ENCODE data around the gene TEFM.
"Not testable (repeated sequence)": the region's sequence is repeated elsewhere in the genome, so short reads cannot be mapped to it uniquely, and the experiment has no call there.

TEFM gene

DNA sequence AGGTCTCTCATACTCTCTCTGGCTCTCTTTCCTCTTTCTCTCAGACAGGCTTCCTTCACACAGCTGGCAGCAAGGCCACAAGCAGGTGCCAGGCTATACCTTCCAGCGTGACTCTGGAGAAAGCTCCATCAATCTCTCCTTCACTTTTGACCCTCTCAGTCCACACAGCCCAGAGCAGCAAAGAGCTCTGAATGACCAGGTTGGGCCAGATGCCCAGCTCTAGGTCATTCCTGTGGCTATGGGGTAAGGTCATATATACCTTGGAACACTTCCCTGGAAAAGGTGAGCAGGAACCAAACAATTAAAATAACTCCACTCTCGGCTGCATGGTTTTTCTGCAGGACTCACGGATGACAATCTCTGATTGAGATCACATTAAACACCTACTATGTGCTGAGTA is 24.5 kb upstream of the TEFM start:
- H3K79me2 ChIP-seq (ENCODE audit: insufficient read depth, low read length), result no peaks in the 10 kb centered on the region
- no peak overlapping the region for H2AFZ ChIP-seq (ENCODE audit: low read depth, low read length, severe bottlenecking)
- H3K9me2 ChIP-seq (replicated peaks; ENCODE audit: insufficient read depth, low read length), result no peaks in the 10 kb centered on the region
- H3K36me3 ChIP-seq (ENCODE audit: low read length), result no peaks in the 10 kb centered on the region
- H3K9ac ChIP-seq (ENCODE audit: low read length), result no peak overlapping the region
- no peak overlapping the region for H3K4me2 ChIP-seq (ENCODE audit: low read depth, low read length, poor library complexity, severe bottlenecking)
- H3K27ac ChIP-seq (ENCODE audit: low read depth, low read length), result no peak overlapping the region
- H3F3A ChIP-seq (ENCODE audit: insufficient read depth), result no peaks in the 10 kb centered on the region
- no peaks in the 10 kb centered on the region for H3K27me3 ChIP-seq (ENCODE audit: low read length)
- H3K4me3 ChIP-seq (ENCODE audit: insufficient read depth, low read length, poor library complexity, severe bottlenecking), result no peak overlapping the region
- TF ChIP-seq EZH2phosphoT487 (conservative IDR thresholded peaks at IDR 0.05; ENCODE audit: low read length), result no peak
- TF ChIP-seq, protein P1, sequence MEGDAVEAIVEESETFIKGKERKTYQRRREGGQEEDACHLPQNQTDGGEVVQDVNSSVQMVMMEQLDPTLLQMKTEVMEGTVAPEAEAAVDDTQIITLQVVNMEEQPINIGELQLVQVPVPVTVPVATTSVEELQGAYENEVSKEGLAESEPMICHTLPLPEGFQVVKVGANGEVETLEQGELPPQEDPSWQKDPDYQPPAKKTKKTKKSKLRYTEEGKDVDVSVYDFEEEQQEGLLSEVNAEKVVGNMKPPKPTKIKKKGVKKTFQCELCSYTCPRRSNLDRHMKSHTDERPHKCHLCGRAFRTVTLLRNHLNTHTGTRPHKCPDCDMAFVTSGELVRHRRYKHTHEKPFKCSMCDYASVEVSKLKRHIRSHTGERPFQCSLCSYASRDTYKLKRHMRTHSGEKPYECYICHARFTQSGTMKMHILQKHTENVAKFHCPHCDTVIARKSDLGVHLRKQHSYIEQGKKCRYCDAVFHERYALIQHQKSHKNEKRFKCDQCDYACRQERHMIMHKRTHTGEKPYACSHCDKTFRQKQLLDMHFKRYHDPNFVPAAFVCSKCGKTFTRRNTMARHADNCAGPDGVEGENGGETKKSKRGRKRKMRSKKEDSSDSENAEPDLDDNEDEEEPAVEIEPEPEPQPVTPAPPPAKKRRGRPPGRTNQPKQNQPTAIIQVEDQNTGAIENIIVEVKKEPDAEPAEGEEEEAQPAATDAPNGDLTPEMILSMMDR (IDR thresholded peaks at IDR 0.05; ENCODE audit: insufficient read depth, low read length, poor library complexity, severe bottlenecking), result no peak
- H3K9me3 ChIP-seq (ENCODE audit: insufficient read depth, low read length), result no peaks in the 10 kb centered on the region
- no peaks in the 10 kb centered on the region for H4K20me1 ChIP-seq (ENCODE audit: low read depth, low read length)

DNA sequence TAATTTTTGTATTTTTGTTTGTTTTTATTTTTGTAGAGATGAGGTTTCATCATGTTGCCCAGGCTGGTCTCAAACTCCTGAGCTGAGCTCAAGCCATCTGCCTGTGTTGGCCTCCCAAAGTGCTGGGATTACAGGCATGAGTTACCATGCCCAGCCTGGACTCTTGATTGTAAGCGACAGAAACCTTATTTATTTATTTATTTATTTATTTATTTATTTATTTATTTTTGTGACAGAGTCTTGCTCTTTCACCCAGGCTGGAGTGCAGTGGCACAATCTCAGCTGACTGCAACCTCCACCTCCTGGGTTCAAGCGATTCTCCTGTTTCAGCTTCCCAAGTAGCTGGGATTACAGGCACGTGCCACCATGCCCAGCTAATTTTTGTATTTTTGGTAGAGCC is 23.8 kb upstream of the TEFM start:
- not testable (repeated sequence) for H3K9me2 ChIP-seq (replicated peaks; ENCODE audit: insufficient read depth, low read length); H3K27ac ChIP-seq (ENCODE audit: low read depth, low read length); H3F3A ChIP-seq (ENCODE audit: insufficient read depth); H3K4me3 ChIP-seq (ENCODE audit: insufficient read depth, low read length, poor library complexity, severe bottlenecking); H3K9me3 ChIP-seq (ENCODE audit: insufficient read depth, low read length); H3K79me2 ChIP-seq (ENCODE audit: insufficient read depth, low read length); H4K20me1 ChIP-seq (ENCODE audit: low read depth, low read length); H3K4me2 ChIP-seq (ENCODE audit: low read depth, low read length, poor library complexity, severe bottlenecking); H3K27me3 ChIP-seq (ENCODE audit: low read length); H2AFZ ChIP-seq (ENCODE audit: low read depth, low read length, severe bottlenecking); H3K9ac ChIP-seq (ENCODE audit: low read length); H3K36me3 ChIP-seq (ENCODE audit: low read length)

DNA sequence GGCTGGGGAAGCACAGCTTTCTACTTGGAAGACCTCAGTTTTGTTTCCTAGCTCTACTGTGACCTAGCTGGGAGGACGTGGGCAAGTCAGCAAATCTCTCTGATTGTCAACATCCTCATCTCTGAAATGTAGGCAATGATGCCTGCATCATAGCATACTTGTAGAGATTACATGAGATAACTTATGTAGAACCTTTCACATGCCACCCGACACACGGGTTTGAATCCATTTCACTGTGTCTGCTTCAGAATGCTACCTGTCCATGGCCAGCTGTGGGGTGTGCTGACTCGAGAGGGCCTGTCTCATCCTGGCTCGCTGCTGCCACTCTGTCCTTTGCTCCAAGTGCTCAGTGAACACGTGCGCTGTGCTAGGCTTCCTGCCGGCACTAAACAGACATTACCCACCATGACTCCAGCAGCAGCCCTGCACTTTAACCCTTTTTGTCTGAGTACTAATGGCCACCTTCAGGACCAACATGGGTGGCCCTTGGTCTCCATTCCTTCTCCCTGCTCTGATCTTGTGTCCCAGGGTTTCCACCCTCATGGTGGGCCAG is 23.1 kb upstream of the TEFM start:
- Histone ChIP-seq H3K4me3 (ENCODE audit: insufficient read depth, low read length, poor library complexity, severe bottlenecking) (no peak overlapping the region), H3K9me3 (ENCODE audit: insufficient read depth, low read length) (no peaks in the 10 kb centered on the region), H3K4me2 (ENCODE audit: low read depth, low read length, poor library complexity, severe bottlenecking) (no peak overlapping the region), H2AFZ (ENCODE audit: low read depth, low read length, severe bottlenecking) (no peak overlapping the region), H3K79me2 (ENCODE audit: insufficient read depth, low read length) (no peaks in the 10 kb centered on the region), H3K36me3 (ENCODE audit: low read length) (no peaks in the 10 kb centered on the region), H3K9me2 (replicated peaks; ENCODE audit: insufficient read depth, low read length) (no peaks in the 10 kb centered on the region), H3K27me3 (ENCODE audit: low read length) (no peaks in the 10 kb centered on the region), H3F3A (ENCODE audit: insufficient read depth) (no peaks in the 10 kb centered on the region), H3K27ac (ENCODE audit: low read depth, low read length) (no peak overlapping the region), H3K9ac (ENCODE audit: low read length) (no peak overlapping the region), H4K20me1 (ENCODE audit: low read depth, low read length) (no peaks in the 10 kb centered on the region)
- no peak for TF ChIP-seq EZH2phosphoT487 (conservative IDR thresholded peaks at IDR 0.05; ENCODE audit: low read length)
- TF ChIP-seq, protein P1 (IDR thresholded peaks at IDR 0.05; ENCODE audit: insufficient read depth, low read length, poor library complexity, severe bottlenecking), result no peak

DNA sequence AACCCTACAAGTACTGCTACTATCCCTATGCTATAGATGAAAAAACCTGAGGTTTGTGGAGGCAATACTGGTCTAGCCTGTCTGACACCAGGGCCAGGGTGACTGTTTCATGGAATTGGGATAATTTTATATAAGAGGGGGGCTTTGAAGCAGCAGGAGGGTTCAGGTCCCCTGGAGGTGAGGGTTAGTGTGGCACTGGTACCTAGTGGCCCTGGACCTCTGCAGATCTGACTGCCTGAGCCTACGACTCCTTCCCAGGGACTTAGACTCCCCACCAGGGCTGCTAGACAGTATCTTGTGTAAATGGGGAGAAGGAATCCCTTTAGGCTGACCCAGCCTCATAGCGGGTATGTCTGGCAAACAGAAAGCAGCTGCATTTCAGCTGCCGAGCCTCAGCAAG is 22.5 kb upstream of the TEFM start:
- no peaks in the 10 kb centered on the region for H4K20me1 ChIP-seq (ENCODE audit: low read depth, low read length)
- H3K27me3 ChIP-seq (ENCODE audit: low read length), result no peaks in the 10 kb centered on the region
- H3K4me3 ChIP-seq (ENCODE audit: insufficient read depth, low read length, poor library complexity, severe bottlenecking), result no peak overlapping the region
- no peaks in the 10 kb centered on the region for H3K79me2 ChIP-seq (ENCODE audit: insufficient read depth, low read length)
- no peak overlapping the region for H2AFZ ChIP-seq (ENCODE audit: low read depth, low read length, severe bottlenecking)
- no peaks in the 10 kb centered on the region for H3K9me2 ChIP-seq (replicated peaks; ENCODE audit: insufficient read depth, low read length)
- no peak overlapping the region for H3K4me2 ChIP-seq (ENCODE audit: low read depth, low read length, poor library complexity, severe bottlenecking)
- H3K36me3 ChIP-seq (ENCODE audit: low read length), result no peaks in the 10 kb centered on the region
- H3K27ac ChIP-seq (ENCODE audit: low read depth, low read length), result no peak overlapping the region
- no peaks in the 10 kb centered on the region for H3K9me3 ChIP-seq (ENCODE audit: insufficient read depth, low read length)
- no peak for TF ChIP-seq EZH2phosphoT487 (conservative IDR thresholded peaks at IDR 0.05; ENCODE audit: low read length)
- TF ChIP-seq, protein P1 (IDR thresholded peaks at IDR 0.05; ENCODE audit: insufficient read depth, low read length, poor library complexity, severe bottlenecking), result no peak
- no peaks in the 10 kb centered on the region for H3F3A ChIP-seq (ENCODE audit: insufficient read depth)
- H3K9ac ChIP-seq (ENCODE audit: low read length), result no peak overlapping the region

Measured in SU-DHL-6 (cell line).